A673 (cell line): ENCODE measurements around the gene PRIMPOL.
"Not testable (repeated sequence)": the region's sequence is repeated elsewhere in the genome, so short reads cannot be mapped to it uniquely, and the experiment has no call there.

Experiments
- EZH2 ChIP-seq: fragments of 200-600 bp; sonication (generic); IDR thresholded peaks from 2 replicates; pipeline ENCODE4 v1.6.1; 2017; ENCODE audit warnings: borderline replicate concordance, low read depth, mild to moderate bottlenecking, mixed read lengths, antibody characterized with exemption, low read length; ENCODE audit not compliant: poor library complexity, severe bottlenecking
- TF ChIP-seq, protein P1 (sequence below): fragments of 300-800, 200-600 bp; sonication (generic); conservative IDR thresholded peaks from 2 replicates; pipeline ENCODE4 v1.5.1; 2017; ENCODE audit warnings: low read depth, mild to moderate bottlenecking, antibody characterized with exemption, low read length, moderate library complexity, mixed read lengths

DNA sequence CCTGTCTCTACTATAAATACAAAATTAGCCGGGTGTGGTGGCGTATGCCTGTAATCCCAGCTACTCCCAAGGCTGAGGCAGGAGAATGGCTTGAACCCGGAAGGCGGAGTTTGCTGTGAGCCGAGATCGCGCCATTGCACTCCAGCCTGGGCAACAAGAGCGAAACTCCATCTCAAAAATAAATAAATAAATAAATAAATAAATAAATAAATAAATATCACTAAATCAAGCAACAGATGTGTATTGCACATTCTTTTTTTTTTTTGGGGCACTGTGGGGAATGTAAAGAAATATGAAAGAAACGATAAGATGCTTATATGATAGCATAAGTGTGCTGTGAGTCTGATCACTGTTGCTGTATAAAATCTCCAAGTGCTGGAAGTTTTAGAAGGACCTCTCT, 8.3 kb downstream of the PRIMPOL start:
- TF ChIP-seq, protein P1, sequence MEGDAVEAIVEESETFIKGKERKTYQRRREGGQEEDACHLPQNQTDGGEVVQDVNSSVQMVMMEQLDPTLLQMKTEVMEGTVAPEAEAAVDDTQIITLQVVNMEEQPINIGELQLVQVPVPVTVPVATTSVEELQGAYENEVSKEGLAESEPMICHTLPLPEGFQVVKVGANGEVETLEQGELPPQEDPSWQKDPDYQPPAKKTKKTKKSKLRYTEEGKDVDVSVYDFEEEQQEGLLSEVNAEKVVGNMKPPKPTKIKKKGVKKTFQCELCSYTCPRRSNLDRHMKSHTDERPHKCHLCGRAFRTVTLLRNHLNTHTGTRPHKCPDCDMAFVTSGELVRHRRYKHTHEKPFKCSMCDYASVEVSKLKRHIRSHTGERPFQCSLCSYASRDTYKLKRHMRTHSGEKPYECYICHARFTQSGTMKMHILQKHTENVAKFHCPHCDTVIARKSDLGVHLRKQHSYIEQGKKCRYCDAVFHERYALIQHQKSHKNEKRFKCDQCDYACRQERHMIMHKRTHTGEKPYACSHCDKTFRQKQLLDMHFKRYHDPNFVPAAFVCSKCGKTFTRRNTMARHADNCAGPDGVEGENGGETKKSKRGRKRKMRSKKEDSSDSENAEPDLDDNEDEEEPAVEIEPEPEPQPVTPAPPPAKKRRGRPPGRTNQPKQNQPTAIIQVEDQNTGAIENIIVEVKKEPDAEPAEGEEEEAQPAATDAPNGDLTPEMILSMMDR = not testable (repeated sequence)
- not testable (repeated sequence) for TF ChIP-seq EZH2
